Left renal pelvis (tissue), 4 donors: ENCODE measurements around the gene DRAXIN. TPM values are rescaled to one million over a fixed set of nuclear protein-coding genes. Genes with fewer than 3 reads are reported as not detected.

Source experiments
- DNase-seq, 4 donors: peaks; one replicate each; pipeline ENCODE4 v3.0.0-alpha.2; 2013; ENCODE audit warnings: low read depth in 4 of 4, low spot score in 3 of 4
- polyA plus RNA-seq, 4 donors: library from polyadenylated mRNA; unstranded; fragments of 120-200 nt; gene quantifications; one replicate each; pipeline ENCODE4 v1.2.1, GENCODE V29; 2013; ENCODE audit not compliant: insufficient read length in 4 of 4

Gene DRAXIN
- polyA plus RNA-seq, 4 donors, result 0.46 to 1.2 (median 0.95) TPM

GRCh38 chr1:11684070-11684469 lies 7.4 kb upstream of the DRAXIN start:
- no peak for DNase-seq

- DNase-seq, result no peak
Measured at GRCh38 chr1:11685210-11685752, 6.2 kb upstream of the DRAXIN start.

GRCh38 chr1:11688506-11688905 lies 3.0 kb upstream of the DRAXIN start:
- no peak for DNase-seq

- no peak for DNase-seq
Measured at GRCh38 chr1:11690397-11691301, 861 bp upstream of the DRAXIN start.

- no peak for DNase-seq
Measured at GRCh38 chr1:11691928-11692711, 610 bp downstream of the DRAXIN start.

GRCh38 chr1:11693024-11693590 lies 1.6 kb downstream of the DRAXIN start:
- no peak for DNase-seq

- DNase-seq, result no peak
Measured at GRCh38 chr1:11693917-11694316, 2.4 kb downstream of the DRAXIN start.

- no peak for DNase-seq
Measured at GRCh38 chr1:11695861-11696260, 4.4 kb downstream of the DRAXIN start.

- DNase-seq, result no peak
Measured at GRCh38 chr1:11697188-11697892, 5.8 kb downstream of the DRAXIN start.

- no peak for DNase-seq
Measured at GRCh38 chr1:11697893-11698210, 6.3 kb downstream of the DRAXIN start.

GRCh38 chr1:11700601-11701467 lies 9.3 kb downstream of the DRAXIN start:
- no peak for DNase-seq

- no peak for DNase-seq
Measured at GRCh38 chr1:11701551-11701961, 10.0 kb downstream of the DRAXIN start.

GRCh38 chr1:11701981-11702803 lies 10.7 kb downstream of the DRAXIN start:
- DNase-seq, result no peak

- no peak for DNase-seq
Measured at GRCh38 chr1:11703357-11704193, 12.1 kb downstream of the DRAXIN start.

- no peak for DNase-seq
Measured at GRCh38 chr1:11704194-11704529, 12.7 kb downstream of the DRAXIN start.

- DNase-seq, result no peak
Measured at GRCh38 chr1:11704691-11705475, 13.4 kb downstream of the DRAXIN start.

GRCh38 chr1:11705596-11705995 lies 14.1 kb downstream of the DRAXIN start:
- no peak for DNase-seq
